HCT116 (cell line): Measurements from ENCODE around the gene CPTP. TPM values are rescaled to one million over a fixed set of nuclear protein-coding genes. Genes with fewer than 3 reads are reported as not detected.

Source experiments
- ATAC-seq: fragments of 200-7000 bp; cut with Tn5 transposase; 2 replicates; pipeline ENCODE4 v1.9.1; 2020; ENCODE audit warnings: mild to moderate bottlenecking, moderate library complexity
- BruUV-seq: library from RNA; stranded (reverse); fragments of 400-500 nt; replicated peaks from 2 replicates; lab custom pipeline; 2021; lab: Mats Ljungman, UMichigan
- CTCF ChIA-PET: fragments of 300-600 bp; sonication (Branson Sonifier 250); formaldehyde crosslinking; loops from one replicate; lab custom pipeline; 2021; ENCODE audit warnings: antibody characterized with exemption; lab: Charles Lee
- POLR2A ChIA-PET: fragments of 300-600, 350-600 bp; sonication (Branson Sonifier 250); formaldehyde crosslinking; loops from one replicate; lab custom pipeline; 2021; ENCODE audit warnings: antibody characterized with exemption; lab: Charles Lee
- RAD21 ChIA-PET, 2 experiments: fragments of 300-600 bp; sonication (Branson Sonifier 250); formaldehyde crosslinking; loops; one replicate each; lab custom pipeline; 2023; ENCODE audit warnings: low total read pairs in 2 of 2; ENCODE audit not compliant: uncharacterized antibody in 2 of 2, unreplicated experiment in 2 of 2, low non-redundant PET in 1 of 2; lab: Charles Lee
- DNase-seq: peaks from one replicate; pipeline ENCODE4 v3.0.0-alpha.2; 2010; ENCODE audit warnings: low read depth, low spot score
- H2AFZ ChIP-seq: fragments of 200-600 bp; shearing (Covaris generic), sonication (generic); 2 replicates; pipeline ENCODE4 v1.6.1; 2017; ENCODE audit warnings: low read depth, mixed run types, mixed read lengths, antibody characterized with exemption, low read length; ENCODE audit not compliant: poor library complexity, severe bottlenecking
- H3K27ac ChIP-seq: 2 replicates; pipeline ENCODE4 v1.5.1; 2012; ENCODE audit warnings: low read depth, low read length
- H3K27me3 ChIP-seq: fragments of 200-600 bp; sonication (generic); 2 replicates; pipeline ENCODE4 v1.6.1; 2016; ENCODE audit warnings: mixed run types, low read length, mixed read lengths; ENCODE audit not compliant: insufficient read depth
- H3K36me3 ChIP-seq, 2 experiments: fragments of 200-500 bp in 1 of 2; fragments of 200-600 bp in 1 of 2; sonication (Bioruptor generic) in 1 of 2; sonication (generic) in 1 of 2; 2 replicates each; pipeline versions ENCODE4 v1.5.1 to v1.6.1; 2014 to 2016; ENCODE audit warnings: low read length in 2 of 2, inconsistent platforms in 1 of 2, mixed read lengths in 1 of 2, mixed run types in 1 of 2; ENCODE audit not compliant: insufficient read depth in 2 of 2, control insufficient read depth in 1 of 2
- H3K4me1 ChIP-seq, 2 experiments: fragments of 200-600 bp in 1 of 2; sonication (generic) in 1 of 2; 2 replicates each; pipeline versions ENCODE4 v1.5.1 to v1.6.1; 2012 to 2017; ENCODE audit warnings: low read length in 2 of 2, inconsistent platforms in 1 of 2, mild to moderate bottlenecking in 1 of 2, mixed read lengths in 1 of 2, mixed run types in 1 of 2, moderate library complexity in 1 of 2; ENCODE audit not compliant: insufficient read depth in 2 of 2, control insufficient read depth in 1 of 2
- H3K4me2 ChIP-seq: fragments of 200-600 bp; sonication (generic); 2 replicates; pipeline ENCODE4 v1.6.1; 2017; ENCODE audit warnings: mixed run types, low read length, mixed read lengths
- H3K4me3 ChIP-seq, 2 experiments: fragments of 200-600 bp in 1 of 2; sonication (generic) in 1 of 2; replicated peaks in 1 of 2; 2 replicates each; pipeline ENCODE4 v1.5.1; 2011 to 2016; ENCODE audit warnings: low read length in 2 of 2, control low read depth in 1 of 2, low read depth in 1 of 2, mild to moderate bottlenecking in 1 of 2, mixed read lengths in 1 of 2, mixed run types in 1 of 2
- H3K79me2 ChIP-seq: fragments of 200-600 bp; sonication (generic); 2 replicates; pipeline ENCODE4 v1.6.1; 2017; ENCODE audit warnings: mild to moderate bottlenecking, mixed run types, low read length, moderate library complexity, mixed read lengths; ENCODE audit not compliant: insufficient read depth
- H3K9ac ChIP-seq: fragments of 200-600 bp; sonication (generic); 2 replicates; pipeline ENCODE4 v1.6.1; 2016; ENCODE audit warnings: low read length, mixed read lengths
- H3K9me2 ChIP-seq: fragments of 200-600 bp; sonication (generic), shearing (Covaris generic); 2 replicates; pipeline ENCODE4 v1.6.1; 2017; ENCODE audit warnings: mixed run types, mild to moderate bottlenecking, moderate library complexity; ENCODE audit not compliant: insufficient read depth
- H3K9me3 ChIP-seq, 2 experiments: fragments of 200-500 bp in 1 of 2; fragments of 200-600 bp in 1 of 2; sonication (Bioruptor generic) in 1 of 2; sonication (generic) in 1 of 2; 2 replicates each; pipeline ENCODE4 v1.6.1; 2014 to 2017; ENCODE audit warnings: low read length in 2 of 2, mixed read lengths in 2 of 2, inconsistent platforms in 1 of 2, low read depth in 1 of 2, mild to moderate bottlenecking in 1 of 2, mixed run types in 1 of 2, moderate library complexity in 1 of 2; ENCODE audit not compliant: control insufficient read depth in 1 of 2, insufficient read depth in 1 of 2
- H4K20me1 ChIP-seq: fragments of 200-600 bp; sonication (generic), shearing (Covaris generic); 2 replicates; pipeline ENCODE4 v1.6.1; 2017; ENCODE audit warnings: mixed run types, mild to moderate bottlenecking, moderate library complexity; ENCODE audit not compliant: insufficient read depth
- intact Hi-C: fragments of 100-400 bp; cut with micrococcal nuclease; formaldehyde crosslinking; loops from 2 replicates; pipeline ENCODE4 v1.10.0; 2022
- total RNA-seq: library from RNA; stranded (reverse); gene quantifications from one replicate; pipeline ENCODE4 v1.2.1, GENCODE V29; 2021; ENCODE audit not compliant: unreplicated experiment
- TF ChIP-seq, protein P1 (sequence below), 3 experiments: fragments of 200-600 bp in 1 of 3; sonication (generic) in 1 of 3; IDR thresholded peaks in 2 of 3; conservative IDR thresholded peaks in 1 of 3; 2 replicates each; pipeline ENCODE4 v1.5.1; 2012 to 2017; ENCODE audit warnings: low read depth in 2 of 3, low read length in 2 of 3, antibody characterized with exemption in 1 of 3, borderline replicate concordance in 1 of 3, control low read depth in 1 of 3, mild to moderate bottlenecking in 1 of 3, mixed read lengths in 1 of 3, mixed run types in 1 of 3, moderate library complexity in 1 of 3; ENCODE audit not compliant: insufficient read depth in 1 of 3
- TF ChIP-seq, protein P2 (sequence below): IDR thresholded peaks from 2 replicates; pipeline ENCODE4 v1.6.1; 2012; ENCODE audit warnings: low read depth

The CPTP gene
- total RNA-seq, 1 experiment from 2014 or later = 16.3 TPM

DNA sequence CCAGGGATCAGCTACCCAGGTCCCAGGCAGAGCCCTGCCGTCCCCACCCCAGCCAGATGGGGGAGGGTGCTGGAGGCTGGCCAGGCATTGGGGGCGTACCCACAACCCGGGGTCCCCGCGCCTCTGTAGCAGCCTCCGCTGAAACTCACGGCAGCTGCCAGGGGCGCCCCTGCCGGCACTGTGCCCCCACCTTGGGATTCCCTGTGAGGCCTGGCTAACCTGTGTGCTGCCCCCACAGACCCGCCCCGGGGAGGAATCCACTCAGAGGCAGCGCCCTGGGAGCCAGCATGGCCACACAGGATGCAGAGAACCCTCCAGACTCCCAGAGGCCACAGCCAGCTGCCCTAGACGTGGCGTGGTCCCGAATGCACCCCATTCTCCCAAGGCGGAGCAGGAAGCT lies 20.8 kb downstream of the CPTP start:
- no peaks in the 10 kb centered on the region for H3K27me3 ChIP-seq
- TF ChIP-seq, protein P1, sequence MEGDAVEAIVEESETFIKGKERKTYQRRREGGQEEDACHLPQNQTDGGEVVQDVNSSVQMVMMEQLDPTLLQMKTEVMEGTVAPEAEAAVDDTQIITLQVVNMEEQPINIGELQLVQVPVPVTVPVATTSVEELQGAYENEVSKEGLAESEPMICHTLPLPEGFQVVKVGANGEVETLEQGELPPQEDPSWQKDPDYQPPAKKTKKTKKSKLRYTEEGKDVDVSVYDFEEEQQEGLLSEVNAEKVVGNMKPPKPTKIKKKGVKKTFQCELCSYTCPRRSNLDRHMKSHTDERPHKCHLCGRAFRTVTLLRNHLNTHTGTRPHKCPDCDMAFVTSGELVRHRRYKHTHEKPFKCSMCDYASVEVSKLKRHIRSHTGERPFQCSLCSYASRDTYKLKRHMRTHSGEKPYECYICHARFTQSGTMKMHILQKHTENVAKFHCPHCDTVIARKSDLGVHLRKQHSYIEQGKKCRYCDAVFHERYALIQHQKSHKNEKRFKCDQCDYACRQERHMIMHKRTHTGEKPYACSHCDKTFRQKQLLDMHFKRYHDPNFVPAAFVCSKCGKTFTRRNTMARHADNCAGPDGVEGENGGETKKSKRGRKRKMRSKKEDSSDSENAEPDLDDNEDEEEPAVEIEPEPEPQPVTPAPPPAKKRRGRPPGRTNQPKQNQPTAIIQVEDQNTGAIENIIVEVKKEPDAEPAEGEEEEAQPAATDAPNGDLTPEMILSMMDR (IDR thresholded peaks at IDR 0.05 in 2 of 3, conservative IDR thresholded peaks at IDR 0.05 in 1 of 3; ENCODE audit: borderline replicate concordance in 1 of 3, insufficient read depth in 1 of 3, low read depth in 2 of 3, low read length in 2 of 3) = 0 out of 6 replicates have a peak, but pooled peaks of 1 of the 3 experiments have one; percentile 6
- TF ChIP-seq, protein P2, sequence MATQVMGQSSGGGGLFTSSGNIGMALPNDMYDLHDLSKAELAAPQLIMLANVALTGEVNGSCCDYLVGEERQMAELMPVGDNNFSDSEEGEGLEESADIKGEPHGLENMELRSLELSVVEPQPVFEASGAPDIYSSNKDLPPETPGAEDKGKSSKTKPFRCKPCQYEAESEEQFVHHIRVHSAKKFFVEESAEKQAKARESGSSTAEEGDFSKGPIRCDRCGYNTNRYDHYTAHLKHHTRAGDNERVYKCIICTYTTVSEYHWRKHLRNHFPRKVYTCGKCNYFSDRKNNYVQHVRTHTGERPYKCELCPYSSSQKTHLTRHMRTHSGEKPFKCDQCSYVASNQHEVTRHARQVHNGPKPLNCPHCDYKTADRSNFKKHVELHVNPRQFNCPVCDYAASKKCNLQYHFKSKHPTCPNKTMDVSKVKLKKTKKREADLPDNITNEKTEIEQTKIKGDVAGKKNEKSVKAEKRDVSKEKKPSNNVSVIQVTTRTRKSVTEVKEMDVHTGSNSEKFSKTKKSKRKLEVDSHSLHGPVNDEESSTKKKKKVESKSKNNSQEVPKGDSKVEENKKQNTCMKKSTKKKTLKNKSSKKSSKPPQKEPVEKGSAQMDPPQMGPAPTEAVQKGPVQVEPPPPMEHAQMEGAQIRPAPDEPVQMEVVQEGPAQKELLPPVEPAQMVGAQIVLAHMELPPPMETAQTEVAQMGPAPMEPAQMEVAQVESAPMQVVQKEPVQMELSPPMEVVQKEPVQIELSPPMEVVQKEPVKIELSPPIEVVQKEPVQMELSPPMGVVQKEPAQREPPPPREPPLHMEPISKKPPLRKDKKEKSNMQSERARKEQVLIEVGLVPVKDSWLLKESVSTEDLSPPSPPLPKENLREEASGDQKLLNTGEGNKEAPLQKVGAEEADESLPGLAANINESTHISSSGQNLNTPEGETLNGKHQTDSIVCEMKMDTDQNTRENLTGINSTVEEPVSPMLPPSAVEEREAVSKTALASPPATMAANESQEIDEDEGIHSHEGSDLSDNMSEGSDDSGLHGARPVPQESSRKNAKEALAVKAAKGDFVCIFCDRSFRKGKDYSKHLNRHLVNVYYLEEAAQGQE = no peak
- DNase-seq (no peak), ATAC-seq (peak; percentile 8)
- intact Hi-C loops = loop anchor here (2.0 to 10.0 kb wide), 4 partner anchors 29 to 273 kb away; partner anchors contain the start of genes ACAP3, AURKAIP1, MIB2 and PUSL1
- peak overlapping the region; percentile 100 for H3K27ac ChIP-seq
- BruUV-seq = no TSS peak
- H3K36me3 ChIP-seq = peaks cover 2 to 17% of the 10 kb centered on the region in 2 experiments; a peak in 3 of 4 replicates
- RAD21 ChIA-PET = no interaction called here
- no peaks in the 10 kb centered on the region for H4K20me1 ChIP-seq
- H3K4me2 ChIP-seq = peak overlapping the region; percentile 96
- CTCF ChIA-PET = interaction anchor here (1.3 kb wide), 1 partner anchor 30 kb away, joined by 3 read pairs; the partner anchor contains the start of gene AURKAIP1
- POLR2A ChIA-PET = no interaction called here
- no peak overlapping the region for H2AFZ ChIP-seq
- no peaks in the 10 kb centered on the region for H3K9me3 ChIP-seq
- peak overlapping the region; percentile 76 for H3K9ac ChIP-seq
- peaks cover 82% of the 10 kb centered on the region for H3K79me2 ChIP-seq
- peak overlapping the region; percentile 45 to 55 for H3K4me3 ChIP-seq
- H3K9me2 ChIP-seq = no peaks in the 10 kb centered on the region
- H3K4me1 ChIP-seq = peaks cover 41 to 56% of the 10 kb centered on the region in 2 experiments
